Fibroblast of lung (primary cell): ENCODE results near the gene MLN. TPM values are rescaled to one million over a fixed set of nuclear protein-coding genes. Genes with fewer than 3 reads are reported as not detected.
"Not testable (repeated sequence)": the region's sequence is repeated elsewhere in the genome, so short reads cannot be mapped to it uniquely, and the experiment has no call there.

Experiments used
- DNase-seq, 2 donors: peaks; one replicate each; pipeline versions ENCODE4 v3.0.0 to v3.0.0-alpha.2; 2010; ENCODE audit warnings: low read depth in 2 of 2
- H2AFZ ChIP-seq: 2 replicates; pipeline ENCODE4 v1.5.1; 2012; ENCODE audit warnings: low read length, control low read depth, inconsistent platforms
- H3K27ac ChIP-seq: 2 replicates; pipeline ENCODE4 v1.5.1; 2011; ENCODE audit warnings: low read length, control low read depth; ENCODE audit not compliant: insufficient read depth
- H3K27me3 ChIP-seq: 2 replicates; pipeline ENCODE4 v1.5.1; 2011; ENCODE audit warnings: mild to moderate bottlenecking, low read length; ENCODE audit not compliant: control insufficient read depth, insufficient read depth
- H3K36me3 ChIP-seq: 2 replicates; pipeline ENCODE4 v1.5.1; 2011; ENCODE audit warnings: low read length; ENCODE audit not compliant: control insufficient read depth, insufficient read depth
- H3K4me1 ChIP-seq: 2 replicates; pipeline ENCODE4 v1.5.1; 2011; ENCODE audit warnings: low read length; ENCODE audit not compliant: control insufficient read depth, insufficient read depth; ENCODE audit errors: extremely low read depth
- H3K4me2 ChIP-seq: 2 replicates; pipeline ENCODE4 v1.5.1; 2011; ENCODE audit warnings: low read length, control low read depth; ENCODE audit not compliant: insufficient read depth; ENCODE audit errors: extremely low read depth
- H3K4me3 ChIP-seq, 4 experiments: fragments of 200-600 bp in 1 of 4; sonication (generic) in 1 of 4; replicated peaks in 1 of 4; 2 replicates each; pipeline ENCODE4 v1.5.1; 2011 to 2016; ENCODE audit warnings: low read length in 4 of 4, low read depth in 3 of 4, mild to moderate bottlenecking in 3 of 4, control low read depth in 2 of 4, inconsistent platforms in 1 of 4, mixed read lengths in 1 of 4; ENCODE audit not compliant: insufficient read depth in 1 of 4; ENCODE audit errors: control extremely low read depth in 1 of 4
- H3K79me2 ChIP-seq: 2 replicates; pipeline ENCODE4 v1.5.1; 2012; ENCODE audit warnings: mild to moderate bottlenecking, low read length, inconsistent platforms; ENCODE audit not compliant: control insufficient read depth, insufficient read depth
- H3K9ac ChIP-seq: 2 replicates; pipeline ENCODE4 v1.5.1; 2011; ENCODE audit warnings: mild to moderate bottlenecking, low read length, control low read depth; ENCODE audit not compliant: insufficient read depth
- H3K9me3 ChIP-seq: 2 replicates; pipeline ENCODE4 v1.5.1; 2012; ENCODE audit warnings: low read depth, low read length; ENCODE audit not compliant: control insufficient read depth, insufficient read depth
- H4K20me1 ChIP-seq: 2 replicates; pipeline ENCODE4 v1.5.1; 2011; ENCODE audit warnings: low read length; ENCODE audit not compliant: control insufficient read depth, insufficient read depth; ENCODE audit errors: extremely low read depth
- EZH2 ChIP-seq: IDR thresholded peaks from 2 replicates; pipeline ENCODE4 v1.5.1; 2012; ENCODE audit warnings: low read length, control low read depth, mild to moderate bottlenecking; ENCODE audit errors: missing control alignments
- polyA plus RNA-seq, 2 donors: library from polyadenylated mRNA; depleted of rRNA in 1 of 2; stranded (reverse) in 1 of 2; unstranded in 1 of 2; fragments of >200 nt; gene quantifications; 2 replicates each; pipeline ENCODE4 v1.2.1, GENCODE V29; 2011 to 2012; ENCODE audit warnings: missing spikeins in 1 of 2
- total RNA-seq: library from RNA; depleted of rRNA; stranded (reverse); fragments of >200 nt; gene quantifications from 2 replicates; pipeline ENCODE4 v1.2.1, GENCODE V29; 2014
- TF ChIP-seq, protein P1 (sequence below), 2 donors: IDR thresholded peaks in 1 of 2; conservative IDR thresholded peaks in 1 of 2; 1 replicate in 1 of 2; 2 replicates in 1 of 2; pipeline ENCODE4 v1.5.1; 2011 to 2012; ENCODE audit warnings: low read length in 2 of 2, control low read depth in 1 of 2, inconsistent platforms in 1 of 2, low read depth in 1 of 2, mild to moderate bottlenecking in 1 of 2

The MLN gene
- total and polyA plus RNA-seq, 2 donors (not counting 1 experiment from before 2014, with no cell fraction given), result not detected

DNA sequence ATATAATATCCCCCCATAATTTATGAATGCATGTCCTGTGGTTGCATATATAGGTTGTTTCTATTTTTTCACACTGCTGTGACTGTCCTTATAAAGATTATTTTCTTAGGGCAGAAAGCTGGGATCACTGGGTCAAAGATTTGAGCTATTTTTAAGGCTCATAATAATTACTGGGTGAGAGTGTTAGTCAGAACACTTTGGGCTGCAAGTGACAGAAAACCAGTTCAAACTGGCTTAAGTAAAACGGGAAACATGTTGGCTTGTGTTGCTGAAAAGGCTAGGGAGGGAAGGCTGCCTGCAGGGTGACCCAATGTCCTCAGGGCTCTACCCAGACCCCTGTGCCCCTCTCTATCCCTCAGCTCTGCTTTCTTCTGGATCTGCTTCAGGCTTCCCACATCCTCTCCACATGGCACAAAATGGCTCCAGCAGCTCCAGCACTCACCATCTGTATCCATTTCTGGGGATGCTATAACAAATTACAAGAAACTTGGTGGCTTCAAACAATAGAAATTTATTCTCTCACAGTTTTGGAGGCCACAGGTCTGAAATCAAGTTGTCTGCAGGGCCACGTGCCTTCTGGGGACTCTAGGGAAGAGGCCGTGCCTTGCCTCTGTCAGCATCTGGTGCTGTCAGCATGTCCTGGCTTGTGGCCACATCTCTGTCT is 33.1 kb upstream of the MLN start:
- DNase-seq, result no peak
- H3K27me3 ChIP-seq, result no peaks in the 10 kb centered on the region
- no peaks in the 10 kb centered on the region for H3K9me3 ChIP-seq
- TF ChIP-seq, protein P1, sequence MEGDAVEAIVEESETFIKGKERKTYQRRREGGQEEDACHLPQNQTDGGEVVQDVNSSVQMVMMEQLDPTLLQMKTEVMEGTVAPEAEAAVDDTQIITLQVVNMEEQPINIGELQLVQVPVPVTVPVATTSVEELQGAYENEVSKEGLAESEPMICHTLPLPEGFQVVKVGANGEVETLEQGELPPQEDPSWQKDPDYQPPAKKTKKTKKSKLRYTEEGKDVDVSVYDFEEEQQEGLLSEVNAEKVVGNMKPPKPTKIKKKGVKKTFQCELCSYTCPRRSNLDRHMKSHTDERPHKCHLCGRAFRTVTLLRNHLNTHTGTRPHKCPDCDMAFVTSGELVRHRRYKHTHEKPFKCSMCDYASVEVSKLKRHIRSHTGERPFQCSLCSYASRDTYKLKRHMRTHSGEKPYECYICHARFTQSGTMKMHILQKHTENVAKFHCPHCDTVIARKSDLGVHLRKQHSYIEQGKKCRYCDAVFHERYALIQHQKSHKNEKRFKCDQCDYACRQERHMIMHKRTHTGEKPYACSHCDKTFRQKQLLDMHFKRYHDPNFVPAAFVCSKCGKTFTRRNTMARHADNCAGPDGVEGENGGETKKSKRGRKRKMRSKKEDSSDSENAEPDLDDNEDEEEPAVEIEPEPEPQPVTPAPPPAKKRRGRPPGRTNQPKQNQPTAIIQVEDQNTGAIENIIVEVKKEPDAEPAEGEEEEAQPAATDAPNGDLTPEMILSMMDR (conservative IDR thresholded peaks at IDR 0.05 in 1 of 2, IDR thresholded peaks at IDR 0.05 in 1 of 2; ENCODE audit: low read depth in 1 of 2, low read length in 2 of 2), result no peak
- TF ChIP-seq EZH2, result no peak
- H3K27ac ChIP-seq, result no peak overlapping the region
- H3K4me2 ChIP-seq, result no peak overlapping the region
- no peaks in the 10 kb centered on the region for H4K20me1 ChIP-seq
- H3K4me3 ChIP-seq, result no peak overlapping the region
- H3K36me3 ChIP-seq, result no peaks in the 10 kb centered on the region
- H3K4me1 ChIP-seq, result peaks cover 29% of the 10 kb centered on the region
- no peak overlapping the region for H2AFZ ChIP-seq
- no peak overlapping the region for H3K9ac ChIP-seq
- H3K79me2 ChIP-seq, result no peaks in the 10 kb centered on the region

DNA sequence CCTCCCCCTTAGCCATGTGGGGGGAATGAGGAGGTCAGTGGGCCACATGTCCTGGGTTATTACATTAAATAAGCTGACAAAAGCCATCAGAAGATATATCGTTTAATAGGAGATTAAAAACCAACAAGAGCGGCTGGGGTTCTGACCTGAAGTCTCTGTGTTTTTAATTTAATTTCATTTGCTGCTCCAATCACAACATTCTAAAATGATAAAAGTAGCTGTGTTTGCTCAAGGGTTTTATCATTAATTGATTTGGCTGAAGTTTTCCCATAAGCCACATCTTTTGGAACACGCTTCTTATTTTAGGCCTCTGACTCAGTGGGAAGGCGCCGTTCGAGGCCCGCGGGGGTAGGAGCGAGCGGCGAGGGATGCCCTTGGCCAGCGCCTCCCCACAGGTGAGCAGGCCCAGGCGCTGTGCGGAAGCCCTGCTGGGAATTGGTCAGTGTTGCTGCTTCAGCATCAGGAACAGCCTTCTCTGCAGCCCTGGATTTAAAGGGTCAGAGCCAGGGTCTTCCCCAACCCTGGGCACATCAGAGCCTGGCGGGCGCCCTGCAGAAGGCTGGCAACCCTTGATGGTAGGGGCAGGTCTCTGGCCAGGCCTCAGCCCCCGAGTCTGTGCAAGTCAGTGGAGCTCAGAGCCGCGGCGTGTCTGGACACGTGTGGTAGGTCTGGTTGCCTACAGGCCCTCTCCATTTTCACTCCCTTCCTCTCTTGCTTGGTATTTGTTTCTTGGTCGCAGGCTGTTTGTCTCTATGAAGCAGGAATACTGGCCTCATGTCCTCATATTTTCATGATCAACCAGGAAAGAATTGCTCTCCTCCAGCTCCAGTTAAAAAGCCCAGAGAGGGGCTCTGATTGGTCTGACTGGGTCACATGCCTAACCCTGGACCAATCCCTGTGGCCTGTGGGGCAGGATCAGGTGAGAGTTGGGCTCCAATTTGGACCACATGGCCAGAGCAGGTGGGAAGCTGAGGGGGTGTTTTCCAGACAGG is 30.9 kb upstream of the MLN start:
- Histone ChIP-seq H3K27me3 (peaks cover 7% of the 10 kb centered on the region), H2AFZ (no peak overlapping the region), H3K36me3 (no peaks in the 10 kb centered on the region), H3K4me1 (peaks cover 17% of the 10 kb centered on the region), H3K9me3 (no peaks in the 10 kb centered on the region), H3K27ac (no peak overlapping the region), H3K9ac (no peak overlapping the region), H3K79me2 (no peaks in the 10 kb centered on the region), H3K4me2 (no peak overlapping the region), H3K4me3 (no peak overlapping the region), H4K20me1 (no peaks in the 10 kb centered on the region)
- DNase-seq, result no peak
- TF ChIP-seq, protein P1 (conservative IDR thresholded peaks at IDR 0.05 in 1 of 2, IDR thresholded peaks at IDR 0.05 in 1 of 2; ENCODE audit: low read depth in 1 of 2, low read length in 2 of 2), result no peak
- TF ChIP-seq EZH2, result no peak

DNA sequence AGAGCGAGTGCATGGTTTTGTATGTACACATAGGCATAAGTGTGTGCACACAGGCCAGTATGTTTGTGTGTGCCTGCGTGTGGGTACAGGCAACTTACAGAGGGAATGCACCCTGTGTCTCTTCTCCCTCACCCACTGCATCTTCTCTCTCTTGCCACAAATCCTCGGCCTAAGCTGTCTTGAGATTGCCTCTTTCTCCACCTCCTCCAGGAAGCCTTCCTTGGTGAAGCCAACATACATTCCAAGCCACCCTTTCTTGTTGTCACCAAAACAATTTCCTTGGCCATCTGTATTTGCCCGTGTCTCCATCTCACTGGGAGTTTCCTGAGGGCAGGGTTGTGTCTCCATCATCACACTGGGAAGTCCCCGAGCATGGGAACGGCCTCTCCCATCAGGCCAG is 29.8 kb upstream of the MLN start:
- Histone ChIP-seq H2AFZ (no peak overlapping the region), H3K4me1 (peaks cover 8% of the 10 kb centered on the region), H3K4me2 (no peak overlapping the region), H3K9me3 (no peaks in the 10 kb centered on the region), H3K9ac (no peak overlapping the region), H3K79me2 (no peaks in the 10 kb centered on the region), H4K20me1 (no peaks in the 10 kb centered on the region), H3K27ac (no peak overlapping the region), H3K36me3 (no peaks in the 10 kb centered on the region), H3K4me3 (no peak overlapping the region), H3K27me3 (peaks cover 10% of the 10 kb centered on the region)
- TF ChIP-seq, protein P1 (conservative IDR thresholded peaks at IDR 0.05 in 1 of 2, IDR thresholded peaks at IDR 0.05 in 1 of 2; ENCODE audit: low read depth in 1 of 2, low read length in 2 of 2), result no peak
- TF ChIP-seq EZH2, result no peak
- DNase-seq, result no peak

DNA sequence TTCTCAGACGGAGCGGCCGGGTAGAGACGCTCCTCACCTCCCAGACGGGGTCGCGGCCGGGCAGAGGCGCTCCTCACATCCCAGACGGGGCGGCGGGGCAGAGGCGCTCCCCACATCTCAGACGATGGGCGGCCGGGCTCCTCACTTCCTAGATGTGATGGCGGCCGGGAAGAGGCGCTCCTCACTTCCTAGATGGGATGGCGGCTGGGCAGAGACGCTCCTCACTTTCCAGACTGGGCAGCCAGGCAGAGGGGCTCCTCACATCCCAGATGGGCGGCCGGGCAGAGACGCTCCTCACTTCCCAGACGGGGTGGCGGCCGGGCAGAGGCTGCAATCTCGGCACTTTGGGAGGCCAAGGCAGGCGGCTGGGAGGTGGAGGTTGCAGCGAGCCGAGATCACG is 29.0 kb upstream of the MLN start:
- H3K4me2 ChIP-seq, H3K79me2 ChIP-seq, H3K9me3 ChIP-seq, DNase-seq, H3K9ac ChIP-seq, H3K4me1 ChIP-seq, H3K4me3 ChIP-seq, H4K20me1 ChIP-seq, H3K27ac ChIP-seq, H2AFZ ChIP-seq, H3K36me3 ChIP-seq: not testable (repeated sequence)
- peaks cover 18% of the 10 kb centered on the region for H3K27me3 ChIP-seq
